MCF 10A (cell line): ENCODE results near the gene FRG2. TPM values are rescaled to one million over a fixed set of nuclear protein-coding genes. Genes with fewer than 3 reads are reported as not detected.
"Not testable (repeated sequence)": the region's sequence is repeated elsewhere in the genome, so short reads cannot be mapped to it uniquely, and the experiment has no call there.

Source experiments
- BruUV-seq: library from RNA; stranded (reverse); fragments of 400-500 nt; replicated peaks from 2 replicates; lab custom pipeline; 2021; lab: Mats Ljungman, UMichigan
- CTCF ChIA-PET: fragments of 300-600 bp; sonication (Branson Sonifier 250); formaldehyde crosslinking; extraction: SDS; loops from one replicate; lab custom pipeline; 2021; ENCODE audit warnings: antibody characterized with exemption, inconsistent platforms; lab: Yijun Ruan, JAX
- POLR2A ChIA-PET: fragments of 300-600, 350-650 bp; sonication (Branson Sonifier 250); formaldehyde crosslinking; extraction: SDS; loops from one replicate; lab custom pipeline; 2020; ENCODE audit warnings: antibody characterized with exemption, inconsistent platforms; lab: Yijun Ruan, JAX
- DNase-seq: peaks from one replicate; pipeline ENCODE4 v3.0.0-alpha.2; 2018; ENCODE audit not compliant: unreplicated experiment
- H3K27ac Mint-ChIP-seq: one replicate; pipeline ENCODE4 v1.8.0; 2022; ENCODE audit warnings: mild to moderate bottlenecking, low read depth, mixed read lengths; ENCODE audit not compliant: unreplicated experiment
- H3K27me3 Mint-ChIP-seq: one replicate; pipeline ENCODE4 v1.8.0; 2022; ENCODE audit warnings: mixed read lengths; ENCODE audit not compliant: insufficient read depth, unreplicated experiment
- H3K36me3 Mint-ChIP-seq: one replicate; pipeline ENCODE4 v1.8.0; 2022; ENCODE audit warnings: mild to moderate bottlenecking, moderate library complexity, mixed read lengths; ENCODE audit not compliant: insufficient read depth, unreplicated experiment
- H3K4me1 Mint-ChIP-seq: one replicate; pipeline ENCODE4 v1.8.0; 2022; ENCODE audit warnings: mixed read lengths; ENCODE audit not compliant: insufficient read depth, unreplicated experiment
- H3K4me3 Mint-ChIP-seq: one replicate; pipeline ENCODE4 v1.8.0; 2022; ENCODE audit warnings: mild to moderate bottlenecking, moderate library complexity, mixed read lengths; ENCODE audit not compliant: unreplicated experiment
- H3K9me3 Mint-ChIP-seq: one replicate; pipeline ENCODE4 v1.8.0; 2022; ENCODE audit warnings: mixed read lengths; ENCODE audit not compliant: unreplicated experiment
- intact Hi-C: fragments of 100-400 bp; cut with micrococcal nuclease; formaldehyde crosslinking; loops from 2 replicates; pipeline ENCODE4 v1.14.1; 2022
- total RNA-seq: library from RNA; stranded (reverse); gene quantifications from 2 replicates; pipeline ENCODE4 v1.2.3, GENCODE V29; 2022
- TF ChIP-seq, protein P1 (sequence below): fragments of 200-600 bp; IDR thresholded peaks from one replicate; pipeline ENCODE4 v1.8.0; 2022; ENCODE audit warnings: antibody characterized with exemption, mild to moderate bottlenecking; ENCODE audit not compliant: unreplicated experiment

The FRG2 gene
- total RNA-seq, 1 experiment from 2014 or later: not detected

DNA sequence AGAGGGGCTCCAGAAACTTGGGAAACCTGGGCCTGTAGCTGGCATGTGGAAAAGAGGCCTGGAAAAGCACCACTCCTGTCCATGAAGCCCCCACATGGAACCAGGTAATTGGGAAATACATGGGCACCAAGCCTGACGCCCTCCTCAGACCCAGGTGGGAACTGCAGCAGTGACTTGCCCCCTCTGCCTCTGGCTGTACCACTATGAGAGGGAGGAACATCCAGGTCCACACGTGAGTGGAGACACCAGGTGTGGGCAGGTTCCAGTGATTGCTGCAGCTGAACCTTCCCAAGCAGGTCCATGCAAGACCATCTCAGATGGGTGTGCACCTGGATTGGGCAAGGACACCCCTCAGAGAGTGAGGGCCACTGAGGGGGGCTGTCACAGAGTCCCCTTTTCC lies 46.8 kb downstream of the FRG2 start:
- H3K27me3 Mint-ChIP-seq, POLR2A ChIA-PET, H3K4me1 Mint-ChIP-seq, H3K9me3 Mint-ChIP-seq, BruUV-seq, H3K4me3 Mint-ChIP-seq, DNase-seq, H3K27ac Mint-ChIP-seq, CTCF ChIA-PET, intact Hi-C loops, H3K36me3 Mint-ChIP-seq: not testable (repeated sequence)
- TF ChIP-seq, protein P1, sequence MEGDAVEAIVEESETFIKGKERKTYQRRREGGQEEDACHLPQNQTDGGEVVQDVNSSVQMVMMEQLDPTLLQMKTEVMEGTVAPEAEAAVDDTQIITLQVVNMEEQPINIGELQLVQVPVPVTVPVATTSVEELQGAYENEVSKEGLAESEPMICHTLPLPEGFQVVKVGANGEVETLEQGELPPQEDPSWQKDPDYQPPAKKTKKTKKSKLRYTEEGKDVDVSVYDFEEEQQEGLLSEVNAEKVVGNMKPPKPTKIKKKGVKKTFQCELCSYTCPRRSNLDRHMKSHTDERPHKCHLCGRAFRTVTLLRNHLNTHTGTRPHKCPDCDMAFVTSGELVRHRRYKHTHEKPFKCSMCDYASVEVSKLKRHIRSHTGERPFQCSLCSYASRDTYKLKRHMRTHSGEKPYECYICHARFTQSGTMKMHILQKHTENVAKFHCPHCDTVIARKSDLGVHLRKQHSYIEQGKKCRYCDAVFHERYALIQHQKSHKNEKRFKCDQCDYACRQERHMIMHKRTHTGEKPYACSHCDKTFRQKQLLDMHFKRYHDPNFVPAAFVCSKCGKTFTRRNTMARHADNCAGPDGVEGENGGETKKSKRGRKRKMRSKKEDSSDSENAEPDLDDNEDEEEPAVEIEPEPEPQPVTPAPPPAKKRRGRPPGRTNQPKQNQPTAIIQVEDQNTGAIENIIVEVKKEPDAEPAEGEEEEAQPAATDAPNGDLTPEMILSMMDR: peak; percentile 11

- H3K9me3 Mint-ChIP-seq: no peaks in the 10 kb centered on the region
- BruUV-seq: no TSS peak
- H3K36me3 Mint-ChIP-seq: no peaks in the 10 kb centered on the region
- ChIA-PET POLR2A (no interaction called here), CTCF (no interaction called here)
- TF ChIP-seq, protein P1: no peak
- no peak overlapping the region for H3K4me3 Mint-ChIP-seq
- H3K27ac Mint-ChIP-seq: no peak overlapping the region
- no peak for DNase-seq
- intact Hi-C loops: no loop called here
- no peaks in the 10 kb centered on the region for H3K4me1 Mint-ChIP-seq
- no peaks in the 10 kb centered on the region for H3K27me3 Mint-ChIP-seq
Measured at GRCh38 chr4:189979196-189980047, 47.6 kb downstream of the FRG2 start.

Other genes with a start within 250 kb of the FRG2 start
- gene FRG1, start 86.4 kb downstream of the FRG2 start, total RNA-seq: 61.5 and 62.9 TPM in 2 replicates
- not detected in 2 replicates for gene DBET, start 37.2 kb upstream of the FRG2 start, total RNA-seq
- gene DUX4, start 146.5 kb upstream of the FRG2 start, total RNA-seq: not detected in 2 replicates